HG03025 (cell line): ENCODE results near the gene CD164.
"Not testable (repeated sequence)": the region's sequence is repeated elsewhere in the genome, so short reads cannot be mapped to it uniquely, and the experiment has no call there.

Source experiments
- ATAC-seq: cut with Tn5 transposase; IDR thresholded peaks from one replicate; pipeline ENCODE4 v1.9.1; 2021; ENCODE audit warnings: mild to moderate bottlenecking, moderate library complexity; ENCODE audit not compliant: unreplicated experiment, low FRiP score

The CD164 gene

GRCh38 chr6:109377717-109378116 is 4.5 kb downstream of the CD164 start:
- ATAC-seq: no peak

- no peak for ATAC-seq
These were observed 7.9 kb downstream of the CD164 start for GRCh38 chr6:109374326-109374892.

GRCh38 chr6:109373762-109374161 is 8.5 kb downstream of the CD164 start:
- peak; percentile 89 for ATAC-seq

GRCh38 chr6:109373331-109373730 is 8.9 kb downstream of the CD164 start:
- no peak for ATAC-seq

- ATAC-seq: no peak
These were observed 10.1 kb downstream of the CD164 start for GRCh38 chr6:109372130-109372529.

GRCh38 chr6:109370792-109371191 is 11.5 kb downstream of the CD164 start:
- ATAC-seq: no peak

GRCh38 chr6:109370336-109370735 is 11.9 kb downstream of the CD164 start:
- ATAC-seq: no peak

- ATAC-seq: no peak
These were observed 12.5 kb downstream of the CD164 start for GRCh38 chr6:109369728-109370127.

GRCh38 chr6:109364382-109365078 is 17.7 kb downstream of the CD164 start:
- not testable (repeated sequence) for ATAC-seq

GRCh38 chr6:109363753-109364152 is 18.5 kb downstream of the CD164 start:
- ATAC-seq: no peak

- ATAC-seq: no peak
These were observed 20.0 kb downstream of the CD164 start for GRCh38 chr6:109362102-109362884.

GRCh38 chr6:109360791-109361190 is 21.5 kb downstream of the CD164 start:
- ATAC-seq: no peak

GRCh38 chr6:109360281-109360680 is 22.0 kb downstream of the CD164 start:
- ATAC-seq: no peak

GRCh38 chr6:109359248-109359647 is 23.0 kb downstream of the CD164 start:
- ATAC-seq: no peak

- ATAC-seq: no peak
These were observed 24.1 kb downstream of the CD164 start for GRCh38 chr6:109358204-109358603.

- ATAC-seq: no peak
These were observed 26.0 kb downstream of the CD164 start for GRCh38 chr6:109356237-109356636.

GRCh38 chr6:109351231-109352130 is 30.8 kb downstream of the CD164 start:
- no peak for ATAC-seq

- ATAC-seq: no peak
These were observed 32.8 kb downstream of the CD164 start for GRCh38 chr6:109349419-109349987.

- ATAC-seq: no peak
These were observed 34.0 kb downstream of the CD164 start for GRCh38 chr6:109348226-109348625.

GRCh38 chr6:109347779-109348178 is 34.5 kb downstream of the CD164 start:
- ATAC-seq: no peak
